Measurements from ENCODE around the gene GIMAP8. TPM values are rescaled to one million over a fixed set of nuclear protein-coding genes. Genes with fewer than 3 reads are reported as not detected.
A peak's percentile ranks its signal among the peaks of the same experiment; 100 is the strongest.
"Not testable (repeated sequence)": the region's sequence is repeated elsewhere in the genome, so short reads cannot be mapped to it uniquely, and the experiment has no call there.

Gene GIMAP8
- total RNA-seq, 2 experiments from 2014 or later, result 7.7 to 9.6 TPM

DNA sequence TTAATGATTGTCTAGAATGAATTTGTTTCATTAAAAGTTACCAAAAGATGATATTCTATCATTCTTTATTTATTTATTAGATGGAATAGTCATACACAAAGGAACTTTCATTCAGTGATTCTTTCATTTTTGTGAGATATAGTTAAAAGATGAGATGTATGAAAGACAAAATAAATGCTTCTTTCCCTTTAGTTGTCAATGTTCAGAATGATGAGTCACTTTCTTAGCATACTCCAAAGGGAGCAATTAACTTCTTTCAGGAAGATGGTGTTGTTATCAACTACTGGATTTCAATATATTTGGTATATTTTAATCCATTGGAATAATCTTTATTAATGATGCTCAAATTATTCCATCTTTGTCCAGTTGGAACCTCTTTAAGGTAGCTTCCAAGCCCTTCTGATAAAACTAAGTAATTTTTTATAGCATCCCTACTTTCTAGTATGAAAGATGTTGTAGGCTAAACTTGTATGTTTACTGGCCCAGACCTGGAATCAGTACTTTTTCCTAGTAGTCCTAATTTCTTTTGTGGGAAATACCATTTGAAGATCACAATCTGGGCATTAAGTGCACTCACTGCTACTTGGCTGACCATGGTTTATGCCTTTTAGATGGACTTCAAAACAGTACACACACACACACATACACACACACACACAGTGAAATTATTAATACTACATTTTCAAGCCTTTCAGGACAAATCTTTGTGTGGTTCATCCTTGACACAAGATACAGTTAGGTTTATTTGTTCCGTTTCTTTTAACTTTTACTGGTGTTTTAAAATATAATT lies 66.7 kb downstream of the GIMAP8 start:
- DNase-seq, result no peak
- ChIA-PET POLR2A (no interaction called here), CTCF (interaction anchor here (1.1 to 1.2 kb wide), 4 partner anchors 9 to 238 kb away, joined by 3 to 4 read pairs (median 4); no protein-coding TSS in a partner anchor)
- ATAC-seq, result no peak
- Mint-ChIP-seq H3K27me3 (no peaks in the 10 kb centered on the region), H3K36me3 (ENCODE audit: low read depth) (peaks cover 26% of the 10 kb centered on the region), H3K4me1 (peaks cover 38% of the 10 kb centered on the region), H3K9me3 (ENCODE audit: low read depth) (peaks cover 5% of the 10 kb centered on the region), H3K4me3 (peak overlapping the region; percentile 96), H3K27ac (peak overlapping the region; percentile 99)
- intact Hi-C loops (cut with DNase I, micrococcal nuclease), result loop anchor here (1.0 to 10.0 kb wide), 5 partner anchors 35 to 568 kb away; partner anchors contain the start of genes AGAP3 (in 1 of the 2), FASTK (in 1 of the 2), GIMAP5 (in 1 of the 2) and GIMAP8 (in 1 of the 2)

DNA sequence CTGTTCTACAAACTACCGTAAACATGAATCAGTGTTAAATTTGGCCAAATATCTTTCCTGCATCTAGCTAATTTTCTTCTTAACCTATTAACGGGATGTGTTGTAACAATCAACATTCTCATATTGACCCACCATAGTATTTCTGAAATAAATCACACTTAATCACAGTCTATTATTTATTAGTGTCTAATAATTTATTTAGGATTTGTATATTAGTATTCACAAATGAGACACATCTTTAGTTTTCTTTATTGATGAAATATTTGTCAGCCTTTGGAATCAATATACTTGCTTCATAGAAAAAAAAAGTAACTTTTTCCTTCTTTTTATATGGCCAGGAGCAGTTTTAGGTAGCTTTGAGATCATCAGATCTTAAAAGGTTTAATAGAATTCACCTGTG lies 68.9 kb downstream of the GIMAP8 start:
- peaks cover 39% of the 10 kb centered on the region for H3K36me3 Mint-ChIP-seq (ENCODE audit: low read depth)
- ChIA-PET POLR2A (no interaction called here), CTCF (interaction anchor here (0.9 to 2.6 kb wide), 3 partner anchors 11 to 167 kb away, joined by 3 to 9 read pairs (median 4); partner anchors contain the start of gene GIMAP2)
- H3K4me1 Mint-ChIP-seq, result peaks cover 27% of the 10 kb centered on the region
- intact Hi-C loops (cut with DNase I, micrococcal nuclease), result loop anchor here (5.0 to 10.0 kb wide), 3 partner anchors 37 to 565 kb away; partner anchors contain the start of genes AGAP3 (in 1 of the 2), FASTK (in 1 of the 2), GIMAP5 (in 1 of the 2) and TMUB1 (in 1 of the 2)
- H3K4me3 Mint-ChIP-seq, result peak overlapping the region; percentile 96
- H3K27ac Mint-ChIP-seq, result peak overlapping the region; percentile 99
- peaks cover 7% of the 10 kb centered on the region for H3K9me3 Mint-ChIP-seq (ENCODE audit: low read depth)
- ATAC-seq (no peak), DNase-seq (no peak)
- no peaks in the 10 kb centered on the region for H3K27me3 Mint-ChIP-seq

DNA sequence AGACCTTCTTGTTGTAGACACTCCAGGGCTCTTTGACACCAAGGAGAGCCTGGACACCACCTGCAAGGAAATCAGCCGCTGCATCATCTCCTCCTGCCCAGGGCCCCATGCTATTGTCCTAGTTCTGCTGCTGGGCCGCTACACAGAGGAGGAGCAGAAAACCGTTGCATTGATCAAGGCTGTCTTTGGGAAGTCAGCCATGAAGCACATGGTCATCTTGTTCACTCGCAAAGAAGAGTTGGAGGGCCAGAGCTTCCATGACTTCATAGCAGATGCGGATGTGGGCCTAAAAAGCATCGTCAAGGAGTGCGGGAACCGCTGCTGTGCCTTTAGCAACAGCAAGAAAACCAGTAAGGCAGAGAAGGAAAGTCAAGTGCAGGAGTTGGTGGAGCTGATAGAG lies 69.7 kb downstream of the GIMAP8 start:
- intact Hi-C loops (cut with DNase I, micrococcal nuclease), result loop anchor here in 1 of 2 experiments (2.0 kb wide), 1 partner anchor 13 kb away; no protein-coding TSS in a partner anchor
- POLR2A ChIA-PET, result interaction anchor here (0.5 kb wide), 1 partner anchor 42 kb away, joined by 3 read pairs; no protein-coding TSS in a partner anchor
- Mint-ChIP-seq H3K4me3 (peak overlapping the region; percentile 96), H3K4me1 (peaks cover 28% of the 10 kb centered on the region), H3K27ac (peak overlapping the region; percentile 99), H3K36me3 (ENCODE audit: low read depth) (peaks cover 43% of the 10 kb centered on the region), H3K27me3 (no peaks in the 10 kb centered on the region), H3K9me3 (ENCODE audit: low read depth) (peaks cover 12% of the 10 kb centered on the region)
- CTCF ChIA-PET, result interaction anchor here (0.6 to 2.6 kb wide), 5 partner anchors 33 to 166 kb away, joined by 3 to 9 read pairs (median 4); partner anchors contain the start of gene GIMAP2
- ATAC-seq (peak; percentile 38), DNase-seq (peak; percentile 63)

DNA sequence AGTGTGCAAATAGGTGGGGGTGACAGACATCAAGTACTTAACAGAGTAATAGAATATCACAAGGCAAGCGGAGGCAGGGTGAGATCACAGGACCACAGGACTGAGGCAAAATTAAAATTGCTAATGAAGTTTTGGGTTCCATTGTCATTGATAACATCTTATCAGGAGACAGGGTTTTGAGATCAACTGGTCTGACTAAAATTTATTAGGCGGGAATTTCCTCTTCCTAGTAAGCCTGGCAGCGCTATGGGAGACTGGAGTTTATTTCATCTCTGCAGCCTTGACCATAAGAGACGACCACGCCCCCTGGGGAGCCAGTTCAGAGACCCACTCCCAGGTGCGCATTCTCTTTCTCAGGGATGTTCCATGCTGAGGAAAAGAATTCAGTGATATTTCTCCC lies 72.5 kb downstream of the GIMAP8 start:
- intact Hi-C loops (cut with DNase I, micrococcal nuclease); CTCF ChIA-PET; H3K4me3 Mint-ChIP-seq; POLR2A ChIA-PET; ATAC-seq; H3K27ac Mint-ChIP-seq; DNase-seq; H3K27me3 Mint-ChIP-seq: not testable (repeated sequence)
- Mint-ChIP-seq H3K4me1 (peaks cover 36% of the 10 kb centered on the region), H3K9me3 (ENCODE audit: low read depth) (peaks cover 30% of the 10 kb centered on the region), H3K36me3 (ENCODE audit: low read depth) (peaks cover 50% of the 10 kb centered on the region)

DNA sequence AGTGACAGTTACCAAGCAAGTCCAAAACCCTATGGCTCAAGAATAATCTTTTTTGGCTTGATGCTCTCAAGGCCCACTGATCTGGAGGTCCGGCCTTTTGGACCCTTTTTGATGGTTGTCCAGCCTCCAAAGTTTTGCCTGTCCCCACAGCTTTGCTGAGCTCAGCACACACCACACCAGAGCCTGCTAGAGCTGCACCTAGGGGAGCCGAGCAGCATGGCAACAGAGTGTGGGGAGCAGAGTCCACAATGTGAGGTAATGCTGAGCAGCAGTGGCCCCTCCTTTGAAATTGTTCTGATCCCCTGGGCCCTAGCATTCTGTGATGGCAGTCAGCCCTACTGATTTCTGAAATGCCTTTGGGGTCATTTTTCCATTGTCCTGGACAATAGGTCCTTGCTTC lies 73.6 kb downstream of the GIMAP8 start:
- ATAC-seq (peak; percentile 47), DNase-seq (no peak)
- peaks cover 40% of the 10 kb centered on the region for H3K9me3 Mint-ChIP-seq (ENCODE audit: low read depth)
- no peaks in the 10 kb centered on the region for H3K27me3 Mint-ChIP-seq
- CTCF ChIA-PET, result interaction anchor here (0.7 to 1.8 kb wide), 2 partner anchors 10 to 178 kb away, joined by 3 to 4 read pairs; no protein-coding TSS in a partner anchor
- H3K27ac Mint-ChIP-seq, result no peak overlapping the region
- H3K4me3 Mint-ChIP-seq, result no peak overlapping the region
- POLR2A ChIA-PET, result no interaction called here
- intact Hi-C loops (cut with DNase I, micrococcal nuclease), result no loop called here
- H3K36me3 Mint-ChIP-seq (ENCODE audit: low read depth), result peaks cover 57% of the 10 kb centered on the region
- H3K4me1 Mint-ChIP-seq, result peaks cover 36% of the 10 kb centered on the region

Other genes starting within 250 kb of the GIMAP8 start
- 10 to 100 TPM; 13.0 to 17.4 TPM for gene LRRC61, start 127.3 kb upstream of the GIMAP8 start, total RNA-seq
- gene ACTR3C, start 127.1 kb upstream of the GIMAP8 start, total RNA-seq, result 1 to 10 TPM; 3.2 to 4.7 TPM
- not detected for gene RARRES2, start 109.0 kb upstream of the GIMAP8 start, total RNA-seq
- gene REPIN1, start 81.8 kb upstream of the GIMAP8 start, total RNA-seq, result 10 to 100 TPM; 48.2 to 55.6 TPM
- gene ZNF775, start 71.3 kb upstream of the GIMAP8 start, total RNA-seq, result 1 to 10 TPM; 3.9 to 5.1 TPM
- 10 to 100 TPM; 34.5 to 36.9 TPM for gene GIMAP7, start 64.2 kb downstream of the GIMAP8 start, total RNA-seq
- gene GIMAP4, start 116.8 kb downstream of the GIMAP8 start, total RNA-seq, result 100 to 1,000 TPM; 109 to 135 TPM
- gene GIMAP6, start 181.8 kb downstream of the GIMAP8 start, total RNA-seq, result 10 to 100 TPM; 21.6 to 25.4 TPM
- 10 to 100 TPM; 30.0 to 40.1 TPM for gene GIMAP2, start 235.1 kb downstream of the GIMAP8 start, total RNA-seq